Endodermal cell (in vitro differentiated cells): Measurements from ENCODE around the gene TPSAB1. TPM values are rescaled to one million over a fixed set of nuclear protein-coding genes. Genes with fewer than 3 reads are reported as not detected.
"Not testable (repeated sequence)": the region's sequence is repeated elsewhere in the genome, so short reads cannot be mapped to it uniquely, and the experiment has no call there.

Experiments used
- DNase-seq: peaks from one replicate; pipeline ENCODE4 v3.0.0-alpha.2; 2017
- H3K27ac ChIP-seq: 2 replicates; pipeline ENCODE4 v1.5.1; 2013; ENCODE audit warnings: mild to moderate bottlenecking, low read depth, low read length, moderate library complexity
- H3K27me3 ChIP-seq: 2 replicates; pipeline ENCODE4 v1.6.1; 2013; ENCODE audit warnings: mild to moderate bottlenecking, low read length, moderate library complexity; ENCODE audit not compliant: insufficient read depth, control insufficient read depth, poor library complexity, severe bottlenecking
- H3K36me3 ChIP-seq: 2 replicates; pipeline ENCODE4 v1.7.0; 2013; ENCODE audit warnings: mild to moderate bottlenecking, low read length, moderate library complexity; ENCODE audit not compliant: control insufficient read depth, insufficient read depth
- H3K4me1 ChIP-seq: one replicate; pipeline ENCODE4 v1.7.0; 2013; ENCODE audit warnings: low read length; ENCODE audit not compliant: control insufficient read depth, insufficient read depth
- H3K4me3 ChIP-seq: 2 replicates; pipeline ENCODE4 v1.5.1; 2013; ENCODE audit warnings: mild to moderate bottlenecking, low read length, moderate library complexity
- H3K9ac ChIP-seq: 2 replicates; pipeline ENCODE4 v1.6.1; 2013; ENCODE audit warnings: mild to moderate bottlenecking, low read length, moderate library complexity; ENCODE audit not compliant: poor library complexity, severe bottlenecking; ENCODE audit errors: extremely low read depth
- H3K9me3 ChIP-seq: 2 replicates; pipeline ENCODE4 v1.6.1; 2013; ENCODE audit warnings: mild to moderate bottlenecking, low read length, moderate library complexity; ENCODE audit not compliant: control insufficient read depth
- H3K27ac Mint-ChIP-seq: 2 replicates; pipeline ENCODE4 v1.8.0; 2020; ENCODE audit warnings: mixed read lengths
- H3K27me3 Mint-ChIP-seq: 2 replicates; pipeline ENCODE4 v1.8.0; 2021; ENCODE audit warnings: mild to moderate bottlenecking, mixed read lengths; ENCODE audit not compliant: insufficient read depth
- H3K36me3 Mint-ChIP-seq: 2 replicates; pipeline ENCODE4 v1.8.0; 2020; ENCODE audit warnings: low read depth, mixed read lengths
- H3K4me1 Mint-ChIP-seq: 2 replicates; pipeline ENCODE4 v1.8.0; 2020; ENCODE audit warnings: mixed read lengths
- H3K4me3 Mint-ChIP-seq: 2 replicates; pipeline ENCODE4 v1.8.0; 2020; ENCODE audit warnings: mild to moderate bottlenecking, moderate library complexity, mixed read lengths
- H3K9me3 Mint-ChIP-seq: 2 replicates; pipeline ENCODE4 v1.8.0; 2020; ENCODE audit warnings: mild to moderate bottlenecking, mixed read lengths
- CTCF ChIP-seq: fragments of 200-600 bp; sonication (generic); conservative IDR thresholded peaks from 2 replicates; pipeline ENCODE4 v1.5.0; 2021; ENCODE audit warnings: antibody characterized with exemption, mild to moderate bottlenecking
- WGBS, 2 experiments: methylation state at CpG; one replicate each; pipeline versions ENCODE4 v1.1.5 to v1.1.7; 2013; ENCODE audit warnings: missing lambda C conversion rate in 2 of 2, mixed read lengths in 1 of 2; ENCODE audit not compliant: insufficient coverage in 1 of 2, insufficient read length in 1 of 2; 5-methylcytosine and 5-hydroxymethylcytosine counted together
- total RNA-seq, 2 donors: library from RNA; stranded (reverse); fragmentation: NEBNext Ultra II Directional in 1 of 2; extraction: Animal tissue kit (Norgen Biotek cat#: 25700) in 1 of 2; gene quantifications; 2 replicates in 1 of 2; 3 replicates in 1 of 2; pipeline ENCODE4 v1.2.1, GENCODE V29; 2021

Gene TPSAB1
- total RNA-seq, 2 donors from 2014 or later, result not detected

GRCh38 chr16:1265090-1265630, 24.7 kb downstream of the TPSAB1 start:
- Mint-ChIP-seq H3K4me3 (no peak overlapping the region), H3K27ac (no peak overlapping the region), H3K36me3 (no peaks in the 10 kb centered on the region), H3K4me1 (no peaks in the 10 kb centered on the region), H3K9me3 (peaks cover 7% of the 10 kb centered on the region), H3K27me3 (peaks cover 5% of the 10 kb centered on the region)
- no peak for TF ChIP-seq CTCF
- no peak for DNase-seq
- H3K9ac ChIP-seq, result no peak overlapping the region
- H3K9me3 ChIP-seq, result no peaks in the 10 kb centered on the region
- no peak overlapping the region for H3K27ac ChIP-seq
- 90 to 94% methylated on average over 8 to 13 of the region's 13 CpGs for WGBS, 2 experiments
- no peaks in the 10 kb centered on the region for H3K4me1 ChIP-seq
- H3K4me3 ChIP-seq, result no peak overlapping the region
- H3K36me3 ChIP-seq, result no peaks in the 10 kb centered on the region
- peaks cover 19% of the 10 kb centered on the region for H3K27me3 ChIP-seq

GRCh38 chr16:1265826-1266225, 25.3 kb downstream of the TPSAB1 start:
- no peak overlapping the region for H3K4me3 ChIP-seq
- 87 to 88% methylated on average over 11 to 19 of the region's 19 CpGs for WGBS, 2 experiments
- H3K27ac Mint-ChIP-seq, result no peak overlapping the region
- no peaks in the 10 kb centered on the region for H3K4me1 Mint-ChIP-seq
- peaks cover 13% of the 10 kb centered on the region for H3K27me3 ChIP-seq
- no peaks in the 10 kb centered on the region for H3K9me3 ChIP-seq
- TF ChIP-seq CTCF, result no peak
- H3K27me3 Mint-ChIP-seq, result peaks cover 5% of the 10 kb centered on the region
- no peak overlapping the region for H3K27ac ChIP-seq
- no peaks in the 10 kb centered on the region for H3K36me3 Mint-ChIP-seq
- H3K4me3 Mint-ChIP-seq, result no peak overlapping the region
- peaks cover 7% of the 10 kb centered on the region for H3K9me3 Mint-ChIP-seq
- no peaks in the 10 kb centered on the region for H3K36me3 ChIP-seq
- no peak for DNase-seq
- H3K4me1 ChIP-seq, result no peaks in the 10 kb centered on the region
- no peak overlapping the region for H3K9ac ChIP-seq

GRCh38 chr16:1269418-1269817, 28.9 kb downstream of the TPSAB1 start:
- H3K4me3 Mint-ChIP-seq, H3K36me3 Mint-ChIP-seq, H3K4me3 ChIP-seq, H3K9ac ChIP-seq, H3K27ac ChIP-seq, H3K4me1 Mint-ChIP-seq, H3K36me3 ChIP-seq, H3K9me3 Mint-ChIP-seq, H3K9me3 ChIP-seq, H3K27me3 Mint-ChIP-seq, H3K4me1 ChIP-seq, DNase-seq, H3K27ac Mint-ChIP-seq: not testable (repeated sequence)
- peaks cover 13% of the 10 kb centered on the region for H3K27me3 ChIP-seq
- WGBS, 2 experiments, result 93 to 95% methylated on average over 6 to 7 of the region's 7 CpGs

GRCh38 chr16:1271380-1271723, 30.8 kb downstream of the TPSAB1 start:
- Histone ChIP-seq H3K4me3 (no peak overlapping the region), H3K27me3 (peaks cover 9% of the 10 kb centered on the region), H3K9ac (no peak overlapping the region), H3K9me3 (no peaks in the 10 kb centered on the region), H3K27ac (no peak overlapping the region), H3K4me1 (no peaks in the 10 kb centered on the region), H3K36me3 (no peaks in the 10 kb centered on the region)
- H3K4me1 Mint-ChIP-seq, result no peaks in the 10 kb centered on the region
- no peak for TF ChIP-seq CTCF
- H3K27me3 Mint-ChIP-seq, result peaks cover 11% of the 10 kb centered on the region
- no peaks in the 10 kb centered on the region for H3K36me3 Mint-ChIP-seq
- H3K9me3 Mint-ChIP-seq, result peaks cover 2% of the 10 kb centered on the region
- no peak for DNase-seq
- H3K4me3 Mint-ChIP-seq, result no peak overlapping the region
- H3K27ac Mint-ChIP-seq, result no peak overlapping the region
- 92 to 96% methylated on average over 5 to 12 of the region's 12 CpGs for WGBS, 2 experiments

- not testable (repeated sequence) for H3K4me3 ChIP-seq, H3K36me3 ChIP-seq, H3K27ac ChIP-seq, DNase-seq, H3K27me3 ChIP-seq, H3K4me1 ChIP-seq, H3K9me3 ChIP-seq, H3K9me3 Mint-ChIP-seq, H3K27ac Mint-ChIP-seq, H3K9ac ChIP-seq, H3K4me3 Mint-ChIP-seq, H3K36me3 Mint-ChIP-seq, H3K27me3 Mint-ChIP-seq, H3K4me1 Mint-ChIP-seq
- 81 to 88% methylated on average over 12 to 19 of the region's 19 CpGs for WGBS, 2 experiments
Measured at GRCh38 chr16:1271724-1272413, 31.4 kb downstream of the TPSAB1 start.
